ENCODE data around the gene PPM1N. TPM values are rescaled to one million over a fixed set of nuclear protein-coding genes. Genes with fewer than 3 reads are reported as not detected.

PPM1N gene
- total and polyA plus RNA-seq, 2 of the 13 experiments (the other 11 are each of a cell fraction or from before 2014, with no cell fraction given), result 0.31 to 1.8 TPM

GRCh38 chr19:45514376-45515051, 16.3 kb downstream of the PPM1N start (continued):
- TF ChIP-seq FLYWCH1 (CRISPR knock-in tag; IDR thresholded peaks at IDR 0.05) (no peak), THAP7 (CRISPR knock-in tag; IDR thresholded peaks at IDR 0.05) (no peak), KDM5B (CRISPR knock-in tag; IDR thresholded peaks at IDR 0.05; ENCODE audit: borderline replicate concordance) (no peak), PRPF4 (IDR thresholded peaks at IDR 0.05; ENCODE audit: low read depth, low read length, poor library complexity, severe bottlenecking) (no peak), JARID2 (CRISPR knock-in tag; IDR thresholded peaks at IDR 0.05; ENCODE audit: insufficient replicate concordance) (no peak), GTF3A (CRISPR knock-in tag; conservative IDR thresholded peaks at IDR 0.05) (no peak), POLR2G (IDR thresholded peaks at IDR 0.05; ENCODE audit: low read depth, low read length) (no peak), KLF9 (CRISPR knock-in tag; IDR thresholded peaks at IDR 0.05; ENCODE audit: low read depth) (no peak), ZNF646 (CRISPR knock-in tag; IDR thresholded peaks at IDR 0.05) (no peak), SCMH1 (CRISPR knock-in tag; IDR thresholded peaks at IDR 0.05; ENCODE audit: borderline replicate concordance) (no peak), SIX4 (CRISPR knock-in tag; IDR thresholded peaks at IDR 0.05) (0 out of 2 replicates have a peak, but pooled peaks have one; percentile 46), ZNF841 (CRISPR knock-in tag; IDR thresholded peaks at IDR 0.05; ENCODE audit: borderline replicate concordance) (no peak), KAT7 (CRISPR knock-in tag; IDR thresholded peaks at IDR 0.05; ENCODE audit: borderline replicate concordance) (no peak; the same call in 1 of the 2 replicates), TERF1 (CRISPR knock-in tag; IDR thresholded peaks at IDR 0.05) (no peak), ZZZ3 (CRISPR knock-in tag; IDR thresholded peaks at IDR 0.05; ENCODE audit: borderline replicate concordance) (no peak), ZNF280B (CRISPR knock-in tag; IDR thresholded peaks at IDR 0.05; ENCODE audit: borderline replicate concordance) (no peak), ETV6 (CRISPR knock-in tag; conservative IDR thresholded peaks at IDR 0.05) (peak; percentile 76), ZNF263 (CRISPR knock-in tag; IDR thresholded peaks at IDR 0.05) (no peak)
